Caco-2 (cell line): ENCODE measurements around the gene H6PD. TPM values are rescaled to one million over a fixed set of nuclear protein-coding genes. Genes with fewer than 3 reads are reported as not detected.

Experiments
- BruUV-seq: library from RNA; stranded (reverse); fragments of 400-500 nt; replicated peaks from 2 replicates; lab custom pipeline; 2021; lab: Mats Ljungman, UMichigan
- CTCF ChIA-PET: fragments of 300-600 bp; sonication (Branson Sonifier 250); formaldehyde crosslinking; loops from one replicate; lab custom pipeline; 2022; ENCODE audit warnings: antibody characterized with exemption; lab: Charles Lee
- POLR2A ChIA-PET: fragments of 300-600 bp; sonication (Branson Sonifier 250); formaldehyde crosslinking; loops from one replicate; lab custom pipeline; 2022; ENCODE audit warnings: antibody characterized with exemption; lab: Charles Lee
- DNase-seq, 2 experiments: peaks; one replicate each; pipeline versions ENCODE4 v3.0.0 to v3.0.0-alpha.2; 2020 to 2022
- H3K27me3 ChIP-seq: replicated peaks from 2 replicates; pipeline ENCODE4 v1.6.0; 2011; ENCODE audit warnings: low read length; ENCODE audit not compliant: control insufficient read depth, insufficient read depth
- H3K36me3 ChIP-seq: 2 replicates; pipeline ENCODE4 v1.5.1; 2011; ENCODE audit warnings: low read length; ENCODE audit not compliant: control insufficient read depth, insufficient read depth
- H3K4me1 ChIP-seq: fragments of 250-450 bp; sonication (Bioruptor Pico); 2 replicates; pipeline ENCODE4 v1.5.1; 2020; ENCODE audit warnings: mild to moderate bottlenecking
- H3K4me3 ChIP-seq: 2 replicates; pipeline ENCODE4 v1.5.1; 2011; ENCODE audit warnings: low read depth, mild to moderate bottlenecking, control low read depth, low read length
- H3K9me3 ChIP-seq: fragments of 250-450 bp; sonication (Bioruptor Pico); 2 replicates; pipeline ENCODE4 v1.5.1; 2020; ENCODE audit warnings: mild to moderate bottlenecking, moderate library complexity
- H3K27ac Mint-ChIP-seq: one replicate; pipeline ENCODE4 v1.8.0; 2022; ENCODE audit warnings: mixed read lengths; ENCODE audit not compliant: unreplicated experiment
- H3K27me3 Mint-ChIP-seq: one replicate; pipeline ENCODE4 v1.8.0; 2022; ENCODE audit warnings: mixed read lengths; ENCODE audit not compliant: insufficient read depth, unreplicated experiment
- H3K36me3 Mint-ChIP-seq: one replicate; pipeline ENCODE4 v1.8.0; 2022; ENCODE audit warnings: mild to moderate bottlenecking, mixed read lengths; ENCODE audit not compliant: insufficient read depth, unreplicated experiment
- H3K4me1 Mint-ChIP-seq: one replicate; pipeline ENCODE4 v1.8.0; 2022; ENCODE audit warnings: low read depth, mixed read lengths; ENCODE audit not compliant: unreplicated experiment
- H3K4me3 Mint-ChIP-seq: one replicate; pipeline ENCODE4 v1.8.0; 2022; ENCODE audit warnings: mild to moderate bottlenecking, moderate library complexity, mixed read lengths; ENCODE audit not compliant: unreplicated experiment
- H3K9me3 Mint-ChIP-seq: one replicate; pipeline ENCODE4 v1.8.0; 2022; ENCODE audit warnings: mixed read lengths; ENCODE audit not compliant: unreplicated experiment
- CTCF ChIP-seq, 2 experiments: fragments of 200-600 bp in 1 of 2; IDR thresholded peaks; 1 replicate in 1 of 2; 2 replicates in 1 of 2; pipeline versions ENCODE4 v1.5.1 to v1.8.0; 2011 to 2022; ENCODE audit warnings: antibody characterized with exemption in 1 of 2, control low read depth in 1 of 2, inconsistent platforms in 1 of 2, low read depth in 1 of 2, low read length in 1 of 2, mild to moderate bottlenecking in 1 of 2, moderate library complexity in 1 of 2; ENCODE audit not compliant: insufficient read depth in 1 of 2, severe bottlenecking in 1 of 2, unreplicated experiment in 1 of 2
- intact Hi-C: fragments of 100-400 bp; cut with micrococcal nuclease; formaldehyde crosslinking; loops from one replicate; pipeline ENCODE4 v1.10.0; 2022; ENCODE audit not compliant: unreplicated experiment
- total RNA-seq: library from RNA; stranded (reverse); gene quantifications from 2 replicates; pipeline ENCODE4 v1.2.3, GENCODE V29; 2022

The H6PD gene
- total RNA-seq, 1 experiment from 2014 or later, result 13.0 TPM

- H3K9me3 Mint-ChIP-seq, result no peaks in the 10 kb centered on the region
- Histone ChIP-seq H3K4me3 (no peak overlapping the region), H3K36me3 (no peaks in the 10 kb centered on the region; the same call in 1 of the 2 replicates), H3K9me3 (no peaks in the 10 kb centered on the region), H3K27me3 (no peaks in the 10 kb centered on the region), H3K4me1 (0 out of 2 replicates have a peak, but pooled peaks cover 5% of the 10 kb centered on the region)
- H3K27me3 Mint-ChIP-seq, result no peaks in the 10 kb centered on the region
- no peak overlapping the region for H3K27ac Mint-ChIP-seq
- H3K4me1 Mint-ChIP-seq, result peaks cover 17% of the 10 kb centered on the region
- ChIA-PET CTCF (no interaction called here), POLR2A (no interaction called here)
- BruUV-seq, result no TSS peak
- H3K4me3 Mint-ChIP-seq, result no peak overlapping the region
- DNase-seq, result no peak
- TF ChIP-seq CTCF (IDR thresholded peaks at IDR 0.05; ENCODE audit: insufficient read depth in 1 of 2, low read depth in 1 of 2, low read length in 1 of 2, severe bottlenecking in 1 of 2, unreplicated experiment in 1 of 2), result no peak
- intact Hi-C loops, result no loop called here
- H3K36me3 Mint-ChIP-seq, result peaks cover 13% of the 10 kb centered on the region
Measured at GRCh38 chr1:9238550-9238949, 4.0 kb downstream of the H6PD start.

GRCh38 chr1:9239622-9240401, 5.2 kb downstream of the H6PD start:
- H3K27ac Mint-ChIP-seq, result no peak overlapping the region
- no peak overlapping the region for H3K4me3 Mint-ChIP-seq
- TF ChIP-seq CTCF (IDR thresholded peaks at IDR 0.05; ENCODE audit: insufficient read depth in 1 of 2, low read depth in 1 of 2, low read length in 1 of 2, severe bottlenecking in 1 of 2, unreplicated experiment in 1 of 2), result no peak
- 0 out of 2 replicates have a peak, but pooled peaks cover 5% of the 10 kb centered on the region for H3K4me1 ChIP-seq
- ChIA-PET CTCF (no interaction called here), POLR2A (no interaction called here)
- no peaks in the 10 kb centered on the region for H3K9me3 ChIP-seq
- peaks cover 4% of the 10 kb centered on the region for H3K36me3 Mint-ChIP-seq
- no peaks in the 10 kb centered on the region; the same call in 1 of the 2 replicates for H3K36me3 ChIP-seq
- no peaks in the 10 kb centered on the region for H3K9me3 Mint-ChIP-seq
- DNase-seq, result no peak
- no peaks in the 10 kb centered on the region for H3K27me3 Mint-ChIP-seq
- H3K4me3 ChIP-seq, result no peak overlapping the region
- no TSS peak for BruUV-seq
- intact Hi-C loops, result no loop called here
- no peaks in the 10 kb centered on the region for H3K27me3 ChIP-seq
- H3K4me1 Mint-ChIP-seq, result peaks cover 17% of the 10 kb centered on the region

- Mint-ChIP-seq H3K27me3 (no peaks in the 10 kb centered on the region), H3K27ac (no peak overlapping the region), H3K9me3 (no peaks in the 10 kb centered on the region), H3K4me1 (peaks cover 17% of the 10 kb centered on the region), H3K36me3 (no peaks in the 10 kb centered on the region), H3K4me3 (no peak overlapping the region)
- Histone ChIP-seq H3K36me3 (no peaks in the 10 kb centered on the region; the same call in 1 of the 2 replicates), H3K4me3 (no peak overlapping the region), H3K4me1 (no peaks in the 10 kb centered on the region), H3K9me3 (no peaks in the 10 kb centered on the region), H3K27me3 (no peaks in the 10 kb centered on the region)
- intact Hi-C loops, result no loop called here
- no TSS peak for BruUV-seq
- ChIA-PET CTCF (no interaction called here), POLR2A (interaction anchor here (0.5 kb wide), 1 partner anchor 1530 kb away, joined by 5 read pairs; no protein-coding TSS in a partner anchor)
- no peak for TF ChIP-seq CTCF (IDR thresholded peaks at IDR 0.05; ENCODE audit: insufficient read depth in 1 of 2, low read depth in 1 of 2, low read length in 1 of 2, severe bottlenecking in 1 of 2, unreplicated experiment in 1 of 2)
- DNase-seq, result no peak
Measured at GRCh38 chr1:9240914-9241820, 6.6 kb downstream of the H6PD start.
